Neural progenitor cell (in vitro differentiated cells): ENCODE results near the gene HAUS6. TPM values are rescaled to one million over a fixed set of nuclear protein-coding genes. Genes with fewer than 3 reads are reported as not detected.
A peak's percentile ranks its signal among the peaks of the same experiment; 100 is the strongest.
"Not testable (repeated sequence)": the region's sequence is repeated elsewhere in the genome, so short reads cannot be mapped to it uniquely, and the experiment has no call there.

Experiments used
- DNase-seq: peaks from one replicate; pipeline ENCODE4 v3.0.0-alpha.2; 2016; ENCODE audit warnings: low spot score
- H2AFZ ChIP-seq: fragments of 200-600 bp; sonication (generic); replicated peaks from 2 replicates; pipeline ENCODE4 v1.6.1; 2016; ENCODE audit warnings: antibody characterized with exemption
- H3F3A ChIP-seq: fragments of 200-600 bp; sonication (generic); 2 replicates; pipeline ENCODE4 v1.6.1; 2016; ENCODE audit warnings: antibody characterized with exemption, low read depth
- H3K27ac ChIP-seq: fragments of 200-600 bp; sonication (generic); 2 replicates; pipeline ENCODE4 v1.5.1; 2016; ENCODE audit warnings: mild to moderate bottlenecking
- H3K27me3 ChIP-seq: fragments of 200-600 bp; sonication (generic); 2 replicates; pipeline ENCODE4 v1.6.1; 2016; ENCODE audit warnings: mild to moderate bottlenecking, moderate library complexity
- H3K36me3 ChIP-seq: fragments of 200-600 bp; sonication (generic); 2 replicates; pipeline ENCODE4 v1.5.1; 2016
- H3K4me1 ChIP-seq: fragments of 200-600 bp; sonication (generic); 2 replicates; pipeline ENCODE4 v1.6.1; 2016; ENCODE audit warnings: mixed run types
- H3K4me2 ChIP-seq: fragments of 200-600 bp; sonication (generic); 2 replicates; pipeline ENCODE4 v1.6.1; 2016
- H3K4me3 ChIP-seq: fragments of 200-600 bp; sonication (generic); 2 replicates; pipeline ENCODE4 v1.5.1; 2016
- H3K79me2 ChIP-seq: fragments of 200-600 bp; sonication (generic); 2 replicates; pipeline ENCODE4 v1.6.1; 2016; ENCODE audit warnings: low read depth
- H3K9ac ChIP-seq: fragments of 200-600 bp; sonication (generic); 2 replicates; pipeline ENCODE4 v1.6.1; 2016
- H3K9me3 ChIP-seq: fragments of 200-600 bp; sonication (generic); 2 replicates; pipeline ENCODE4 v1.5.1; 2016; ENCODE audit warnings: low read depth
- H4K20me1 ChIP-seq: fragments of 200-600 bp; sonication (generic); 2 replicates; pipeline ENCODE4 v1.6.1; 2016; ENCODE audit warnings: low read depth
- H3K27ac Mint-ChIP-seq: 3 replicates; pipeline ENCODE4 v1.8.0; 2021; ENCODE audit warnings: mixed read lengths
- H3K27me3 Mint-ChIP-seq: 2 replicates; pipeline ENCODE4 v1.8.0; 2022; ENCODE audit warnings: low read depth, mild to moderate bottlenecking, inconsistent platforms, moderate library complexity, mixed read lengths; ENCODE audit not compliant: insufficient read depth
- H3K36me3 Mint-ChIP-seq: 3 replicates; pipeline ENCODE4 v1.8.0; 2021; ENCODE audit warnings: mixed read lengths
- H3K4me1 Mint-ChIP-seq: 3 replicates; pipeline ENCODE4 v1.8.0; 2021; ENCODE audit warnings: mixed read lengths
- H3K4me3 Mint-ChIP-seq: 3 replicates; pipeline ENCODE4 v1.8.0; 2021; ENCODE audit warnings: mild to moderate bottlenecking, moderate library complexity, mixed read lengths
- H3K9me3 Mint-ChIP-seq: 3 replicates; pipeline ENCODE4 v1.8.0; 2020; ENCODE audit warnings: mixed read lengths
- EZH2 ChIP-seq: fragments of 200-600 bp; sonication (generic); IDR thresholded peaks from 2 replicates; pipeline ENCODE4 v1.6.1; 2017; ENCODE audit warnings: antibody characterized with exemption, mild to moderate bottlenecking, moderate library complexity
- EZH2phosphoT487 ChIP-seq: fragments of 200-600 bp; sonication (generic); IDR thresholded peaks from 2 replicates; pipeline ENCODE4 v1.6.1; 2017; ENCODE audit warnings: antibody characterized with exemption
- total RNA-seq: library from RNA; depleted of rRNA; stranded (reverse); fragments of >200 nt; gene quantifications from 2 replicates; pipeline ENCODE4 v1.2.3, GENCODE V29; 2015; ENCODE audit warnings: low replicate concordance
- TF ChIP-seq, protein P1 (sequence below): fragments of 200-600 bp; sonication (generic); IDR thresholded peaks from 2 replicates; pipeline ENCODE4 v1.5.1; 2017; ENCODE audit warnings: antibody characterized with exemption, mild to moderate bottlenecking

HAUS6 gene
- total RNA-seq, 1 donor from 2014 or later, result 61.2 TPM

GRCh38 chr9:19101203-19101602, 1.5 kb downstream of the HAUS6 start:
- Histone ChIP-seq H3K9ac (peak overlapping the region; percentile 88), H3K4me3 (peak overlapping the region; percentile 89), H3K79me2 (peaks cover 62% of the 10 kb centered on the region), H3K4me1 (peaks cover 11% of the 10 kb centered on the region), H3K36me3 (no peaks in the 10 kb centered on the region), H3K27me3 (no peaks in the 10 kb centered on the region), H3K4me2 (peak overlapping the region; percentile 78), H4K20me1 (peaks cover 30% of the 10 kb centered on the region), H2AFZ (no peak overlapping the region), H3F3A (peaks cover 11% of the 10 kb centered on the region), H3K27ac (no peak overlapping the region), H3K9me3 (no peaks in the 10 kb centered on the region)
- H3K27ac Mint-ChIP-seq, result no peak overlapping the region
- peaks cover 2% of the 10 kb centered on the region for H3K27me3 Mint-ChIP-seq
- H3K4me3 Mint-ChIP-seq, result peak overlapping the region; percentile 96
- DNase-seq, result no peak
- peaks cover 12% of the 10 kb centered on the region for H3K4me1 Mint-ChIP-seq
- H3K9me3 Mint-ChIP-seq, result no peaks in the 10 kb centered on the region
- TF ChIP-seq EZH2phosphoT487 (no peak), EZH2 (no peak)
- TF ChIP-seq, protein P1, sequence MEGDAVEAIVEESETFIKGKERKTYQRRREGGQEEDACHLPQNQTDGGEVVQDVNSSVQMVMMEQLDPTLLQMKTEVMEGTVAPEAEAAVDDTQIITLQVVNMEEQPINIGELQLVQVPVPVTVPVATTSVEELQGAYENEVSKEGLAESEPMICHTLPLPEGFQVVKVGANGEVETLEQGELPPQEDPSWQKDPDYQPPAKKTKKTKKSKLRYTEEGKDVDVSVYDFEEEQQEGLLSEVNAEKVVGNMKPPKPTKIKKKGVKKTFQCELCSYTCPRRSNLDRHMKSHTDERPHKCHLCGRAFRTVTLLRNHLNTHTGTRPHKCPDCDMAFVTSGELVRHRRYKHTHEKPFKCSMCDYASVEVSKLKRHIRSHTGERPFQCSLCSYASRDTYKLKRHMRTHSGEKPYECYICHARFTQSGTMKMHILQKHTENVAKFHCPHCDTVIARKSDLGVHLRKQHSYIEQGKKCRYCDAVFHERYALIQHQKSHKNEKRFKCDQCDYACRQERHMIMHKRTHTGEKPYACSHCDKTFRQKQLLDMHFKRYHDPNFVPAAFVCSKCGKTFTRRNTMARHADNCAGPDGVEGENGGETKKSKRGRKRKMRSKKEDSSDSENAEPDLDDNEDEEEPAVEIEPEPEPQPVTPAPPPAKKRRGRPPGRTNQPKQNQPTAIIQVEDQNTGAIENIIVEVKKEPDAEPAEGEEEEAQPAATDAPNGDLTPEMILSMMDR, result no peak
- H3K36me3 Mint-ChIP-seq, result peaks cover 2% of the 10 kb centered on the region

- H3K4me1 Mint-ChIP-seq, result peaks cover 12% of the 10 kb centered on the region
- not testable (repeated sequence) for H3K9me3 Mint-ChIP-seq, H3K4me1 ChIP-seq, H3K4me3 Mint-ChIP-seq, DNase-seq, H2AFZ ChIP-seq, H3K9me3 ChIP-seq, H3K4me3 ChIP-seq, H3K27ac ChIP-seq, H3K27me3 Mint-ChIP-seq, H3K27me3 ChIP-seq, H3K27ac Mint-ChIP-seq, H3K9ac ChIP-seq, H3F3A ChIP-seq
- Histone ChIP-seq H3K36me3 (peaks cover 24% of the 10 kb centered on the region), H3K79me2 (peaks cover 78% of the 10 kb centered on the region), H4K20me1 (peaks cover 34% of the 10 kb centered on the region), H3K4me2 (peak overlapping the region; percentile 51)
- peaks cover 11% of the 10 kb centered on the region for H3K36me3 Mint-ChIP-seq
These were observed 5.3 kb downstream of the HAUS6 start for GRCh38 chr9:19097431-19097830.

GRCh38 chr9:19087106-19088000, 15.4 kb downstream of the HAUS6 start:
- H3K36me3 Mint-ChIP-seq, result peaks cover 14% of the 10 kb centered on the region
- no peak overlapping the region for H3K27ac Mint-ChIP-seq
- no peak for TF ChIP-seq EZH2
- Histone ChIP-seq H3F3A (peaks cover 21% of the 10 kb centered on the region), H3K4me1 (no peaks in the 10 kb centered on the region), H3K27ac (peak overlapping the region; percentile 1), H3K9ac (no peak overlapping the region), H3K4me2 (no peak overlapping the region), H3K36me3 (peaks cover 31% of the 10 kb centered on the region), H3K79me2 (no peaks in the 10 kb centered on the region), H2AFZ (no peak overlapping the region), H3K4me3 (no peak overlapping the region), H3K27me3 (no peaks in the 10 kb centered on the region), H4K20me1 (no peaks in the 10 kb centered on the region), H3K9me3 (no peaks in the 10 kb centered on the region)
- peaks cover 3% of the 10 kb centered on the region for H3K27me3 Mint-ChIP-seq
- no peak overlapping the region for H3K4me3 Mint-ChIP-seq
- no peaks in the 10 kb centered on the region for H3K9me3 Mint-ChIP-seq
- no peak for DNase-seq
- H3K4me1 Mint-ChIP-seq, result no peaks in the 10 kb centered on the region

GRCh38 chr9:19085295-19085694, 17.4 kb downstream of the HAUS6 start:
- peak; percentile 60 for DNase-seq
- no peaks in the 10 kb centered on the region for H3K79me2 ChIP-seq
- Mint-ChIP-seq H3K9me3 (no peaks in the 10 kb centered on the region), H3K36me3 (peaks cover 15% of the 10 kb centered on the region), H3K4me1 (no peaks in the 10 kb centered on the region), H3K4me3 (no peak overlapping the region), H3K27me3 (peaks cover 1% of the 10 kb centered on the region), H3K27ac (no peak overlapping the region)
- no peaks in the 10 kb centered on the region for H3K27me3 ChIP-seq
- H3K9ac ChIP-seq, result no peak overlapping the region
- no peak overlapping the region for H2AFZ ChIP-seq
- peaks cover 21% of the 10 kb centered on the region for H3F3A ChIP-seq
- H3K4me2 ChIP-seq, result no peak overlapping the region
- H3K9me3 ChIP-seq, result no peaks in the 10 kb centered on the region
- peaks cover 20% of the 10 kb centered on the region for H3K36me3 ChIP-seq
- TF ChIP-seq, protein P1, result peak; percentile 60
- TF ChIP-seq EZH2, result no peak
- H4K20me1 ChIP-seq, result no peaks in the 10 kb centered on the region
- H3K4me3 ChIP-seq, result no peak overlapping the region
- no peaks in the 10 kb centered on the region for H3K4me1 ChIP-seq
- peak overlapping the region; percentile 3 for H3K27ac ChIP-seq
